IPS DF 6.9 (cell line): ENCODE results near the gene NINL.
"Not testable (repeated sequence)": the region's sequence is repeated elsewhere in the genome, so short reads cannot be mapped to it uniquely, and the experiment has no call there.

Experiments used
- DNase-seq: peaks from one replicate; pipeline ENCODE4 v3.0.0-alpha.2; 2013; ENCODE audit warnings: low read depth, low spot score
- H3K27ac ChIP-seq: one replicate; pipeline ENCODE4 v1.5.1; 2013; ENCODE audit warnings: low read length, control low read depth
- H3K27me3 ChIP-seq: 2 replicates; pipeline ENCODE4 v1.6.1; 2013; ENCODE audit warnings: mild to moderate bottlenecking, low read length; ENCODE audit not compliant: control insufficient read depth, insufficient read depth
- H3K36me3 ChIP-seq: 2 replicates; pipeline ENCODE4 v1.6.1; 2013; ENCODE audit warnings: low read length; ENCODE audit not compliant: control insufficient read depth, insufficient read depth
- H3K4me1 ChIP-seq: 2 replicates; pipeline ENCODE4 v1.6.1; 2013; ENCODE audit warnings: low read length; ENCODE audit not compliant: control insufficient read depth, insufficient read depth
- H3K4me3 ChIP-seq: 2 replicates; pipeline ENCODE4 v1.5.1; 2013; ENCODE audit warnings: mild to moderate bottlenecking, low read length
- H3K9me3 ChIP-seq: 2 replicates; pipeline ENCODE4 v1.6.1; 2013; ENCODE audit warnings: low read length, inconsistent platforms; ENCODE audit not compliant: control insufficient read depth, insufficient read depth
- WGBS: extraction: QIAGEN DNeasy Blood & Tissue Kit; methylation state at CpG from one replicate; pipeline ENCODE4 v1.1.7; 2013; ENCODE audit warnings: mixed read lengths, missing lambda C conversion rate; ENCODE audit not compliant: insufficient read length, insufficient coverage; 5-methylcytosine and 5-hydroxymethylcytosine counted together

Gene NINL

DNA sequence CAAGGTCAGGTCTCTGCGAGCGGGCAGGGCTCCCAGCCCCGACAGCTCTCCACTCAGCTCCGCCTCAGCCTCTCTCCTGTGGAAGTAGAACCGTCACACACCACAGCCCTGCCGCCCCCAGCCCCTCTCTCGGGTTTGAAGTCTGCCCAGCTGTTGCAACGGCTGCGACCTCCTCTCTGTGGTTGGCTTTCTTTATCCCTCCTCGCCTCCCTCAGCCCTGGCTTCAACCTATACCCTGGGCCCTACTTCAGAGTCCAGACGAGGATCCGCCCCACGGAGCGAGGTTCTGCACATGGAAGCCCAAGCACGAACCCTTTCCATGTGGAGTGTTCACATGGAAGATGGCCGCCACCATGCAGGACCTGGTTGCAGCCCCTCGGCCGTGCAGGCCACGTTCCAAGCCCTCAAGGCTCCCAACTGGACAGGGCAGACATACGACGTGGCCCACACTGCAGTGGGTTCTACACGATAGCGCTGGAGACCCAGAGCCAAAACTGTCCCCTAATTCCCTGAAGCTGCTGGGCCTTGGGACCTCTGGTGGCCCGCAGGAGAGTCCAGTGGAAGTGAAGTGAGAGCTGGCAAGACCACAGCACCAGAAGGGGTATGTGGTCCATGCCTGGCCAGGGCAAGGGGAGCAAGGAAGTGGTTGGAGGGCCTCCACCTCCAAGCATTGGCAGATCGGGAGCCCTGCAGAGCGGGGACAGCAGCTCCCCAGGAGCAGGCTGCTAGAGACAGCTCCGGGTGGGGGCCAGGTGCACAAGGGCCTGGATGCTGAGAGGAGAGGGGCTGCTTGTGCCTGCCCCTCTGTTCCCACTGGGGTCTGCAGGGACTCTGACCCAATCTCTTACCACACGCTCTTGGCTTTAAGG lies 108.1 kb downstream of the NINL start:
- Histone ChIP-seq H3K27ac (no peak overlapping the region), H3K36me3 (peaks cover 24% of the 10 kb centered on the region), H3K4me3 (no peak overlapping the region), H3K27me3 (no peaks in the 10 kb centered on the region), H3K9me3 (no peaks in the 10 kb centered on the region), H3K4me1 (no peaks in the 10 kb centered on the region)
- WGBS = no CpG with 5 or more reads among the region's 28 CpGs
- DNase-seq = no peak

DNA sequence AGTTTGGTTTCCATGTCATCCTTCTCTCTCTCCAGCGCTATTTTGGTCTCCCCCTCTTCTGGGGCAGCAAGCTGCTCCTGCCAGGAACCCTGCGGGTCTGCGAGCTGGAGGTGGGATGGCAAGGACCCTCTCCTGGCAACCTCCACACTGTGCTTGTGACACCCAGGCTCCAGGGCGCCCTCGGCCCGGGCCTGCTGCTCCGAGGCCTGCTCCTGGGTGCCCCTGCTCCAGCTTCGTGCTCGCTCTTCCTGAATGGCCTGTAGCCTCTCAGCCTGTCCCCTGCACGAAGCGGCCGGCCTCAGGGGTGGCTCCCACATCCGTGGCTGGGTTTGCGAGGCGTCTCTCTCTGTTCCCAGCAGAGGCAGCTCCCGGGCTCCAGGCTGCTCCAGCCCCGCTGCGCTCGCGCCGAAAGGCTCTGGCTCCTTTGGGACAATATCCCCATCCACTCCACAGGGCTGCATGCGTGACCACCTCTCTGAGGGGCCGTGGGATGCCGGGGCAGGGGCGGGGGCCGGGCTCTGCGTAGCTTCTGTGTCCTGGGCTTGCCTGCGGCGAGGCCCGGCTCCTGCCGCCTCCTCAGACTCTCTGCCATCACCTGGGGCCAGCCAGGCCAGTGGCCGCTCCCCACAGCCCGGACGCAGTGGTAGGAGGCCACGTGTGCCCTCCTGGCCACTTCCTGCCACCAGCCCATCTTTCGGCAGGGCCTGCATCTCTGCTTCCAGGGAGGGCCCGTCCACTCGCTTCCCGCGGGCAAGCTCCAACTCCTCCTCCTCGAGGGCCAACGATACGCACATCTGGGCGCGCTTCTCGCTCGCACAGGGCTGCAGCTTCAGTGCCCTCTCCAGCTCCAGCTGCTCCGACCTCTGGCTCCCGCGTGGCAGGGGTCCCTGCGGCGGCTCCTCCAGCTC lies 109.0 kb downstream of the NINL start:
- Histone ChIP-seq H3K36me3 (peaks cover 24% of the 10 kb centered on the region), H3K27ac (no peak overlapping the region), H3K27me3 (no peaks in the 10 kb centered on the region), H3K4me1 (no peaks in the 10 kb centered on the region), H3K9me3 (no peaks in the 10 kb centered on the region), H3K4me3 (no peak overlapping the region)
- no peak for DNase-seq
- no CpG with 5 or more reads among the region's 52 CpGs for WGBS

DNA sequence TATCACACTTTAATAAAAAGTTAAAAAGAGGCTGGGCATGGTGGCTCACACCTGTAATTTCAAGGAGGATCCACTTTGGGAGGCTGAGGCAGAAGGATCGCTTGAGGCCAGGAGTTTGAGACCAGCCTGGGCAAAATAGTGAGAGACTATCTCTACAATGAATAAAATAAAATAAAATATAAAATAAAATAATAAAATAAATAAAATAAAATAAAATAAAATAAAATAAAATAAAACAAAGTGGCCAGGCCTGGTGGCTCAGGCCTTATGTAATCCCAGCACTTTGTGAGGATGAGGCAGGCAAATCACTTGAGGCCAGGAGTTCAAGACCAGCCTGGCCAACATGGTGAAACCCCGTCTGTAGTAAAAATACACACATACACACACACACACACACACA lies 112.0 kb downstream of the NINL start:
- not testable (repeated sequence) for H3K27ac ChIP-seq, H3K27me3 ChIP-seq, H3K9me3 ChIP-seq, H3K4me3 ChIP-seq, DNase-seq, H3K4me1 ChIP-seq
- WGBS = no CpG with 5 or more reads among the region's 2 CpGs
- H3K36me3 ChIP-seq = peaks cover 22% of the 10 kb centered on the region

DNA sequence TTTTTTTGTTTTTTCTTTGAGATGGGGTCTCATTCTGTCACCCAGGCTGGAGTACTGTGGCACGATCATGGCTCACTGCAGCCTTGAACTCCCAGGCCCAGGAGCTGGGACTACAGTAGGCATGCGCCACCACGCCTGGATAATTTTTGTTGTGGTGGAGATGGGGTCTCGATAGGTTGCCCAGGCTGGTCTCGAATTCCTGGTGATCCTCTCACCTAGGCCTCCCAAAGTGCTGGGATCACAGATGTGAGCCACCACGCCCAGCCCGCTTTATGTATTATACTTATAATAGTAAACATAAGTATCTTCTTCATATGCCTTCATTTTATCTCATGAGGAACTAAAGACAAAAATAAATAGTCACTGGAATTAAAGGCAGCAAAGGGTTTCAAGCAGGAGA lies 114.3 kb downstream of the NINL start:
- no CpG with 5 or more reads among the region's 7 CpGs for WGBS

DNA sequence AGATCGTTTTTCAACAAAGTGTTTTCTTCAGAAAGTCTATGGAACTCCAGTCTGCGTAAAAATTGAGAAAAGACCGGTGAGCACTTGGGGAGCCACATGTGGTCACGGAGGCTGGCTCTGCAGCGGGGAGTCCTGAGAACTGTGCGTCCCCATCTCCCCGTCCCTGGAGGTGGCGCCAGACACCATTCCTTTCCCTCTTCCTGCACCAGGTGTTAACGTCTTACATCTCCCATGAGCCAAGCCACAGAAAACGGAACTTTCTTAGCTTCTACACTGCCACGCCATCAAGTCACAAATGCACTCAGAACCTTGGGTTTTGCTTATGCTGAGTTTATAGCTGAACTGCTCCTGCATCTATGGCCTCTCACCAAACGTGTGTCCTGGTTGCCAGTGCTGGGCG lies 115.3 kb downstream of the NINL start:
- no peak overlapping the region for H3K4me3 ChIP-seq
- DNase-seq = peak; percentile 47
- no peaks in the 10 kb centered on the region for H3K27me3 ChIP-seq
- H3K36me3 ChIP-seq = peaks cover 20% of the 10 kb centered on the region
- H3K27ac ChIP-seq = no peak overlapping the region
- WGBS = no CpG with 5 or more reads among the region's 13 CpGs
- H3K4me1 ChIP-seq = no peaks in the 10 kb centered on the region
- H3K9me3 ChIP-seq = no peaks in the 10 kb centered on the region

More for the DNA sequence above, 114.3 kb downstream of the NINL start:
- H3K27ac ChIP-seq = no peak overlapping the region
- H3K4me3 ChIP-seq = no peak overlapping the region
- H3K27me3 ChIP-seq = no peaks in the 10 kb centered on the region
- no peaks in the 10 kb centered on the region for H3K9me3 ChIP-seq
- peaks cover 24% of the 10 kb centered on the region for H3K36me3 ChIP-seq
- no peaks in the 10 kb centered on the region for H3K4me1 ChIP-seq
- no peak for DNase-seq

DNA sequence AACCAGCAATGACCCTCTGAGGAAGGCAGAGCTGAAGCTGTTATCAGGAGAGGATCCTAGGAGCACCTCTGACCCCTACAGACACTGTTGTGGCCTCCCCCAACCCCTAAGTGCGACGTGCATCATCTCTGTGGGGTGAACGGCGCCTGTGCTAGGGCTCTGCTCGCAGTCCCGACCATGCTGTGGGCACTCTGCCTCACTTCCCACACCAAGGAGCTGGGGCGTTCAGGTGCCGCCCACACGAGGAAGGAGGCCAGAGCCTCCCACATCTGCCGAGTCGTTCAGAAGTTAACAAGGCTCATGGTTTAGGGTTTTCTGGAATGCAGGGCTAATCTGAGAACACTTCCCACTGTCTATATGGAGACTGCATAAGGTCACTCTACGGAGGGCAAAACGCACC lies 115.8 kb downstream of the NINL start:
- no peak overlapping the region for H3K27ac ChIP-seq
- DNase-seq = no peak
- no peaks in the 10 kb centered on the region for H3K9me3 ChIP-seq
- H3K27me3 ChIP-seq = no peaks in the 10 kb centered on the region
- no peak overlapping the region for H3K4me3 ChIP-seq
- H3K36me3 ChIP-seq = peaks cover 25% of the 10 kb centered on the region
- WGBS = no CpG with 5 or more reads among the region's 13 CpGs
- no peaks in the 10 kb centered on the region for H3K4me1 ChIP-seq

DNA sequence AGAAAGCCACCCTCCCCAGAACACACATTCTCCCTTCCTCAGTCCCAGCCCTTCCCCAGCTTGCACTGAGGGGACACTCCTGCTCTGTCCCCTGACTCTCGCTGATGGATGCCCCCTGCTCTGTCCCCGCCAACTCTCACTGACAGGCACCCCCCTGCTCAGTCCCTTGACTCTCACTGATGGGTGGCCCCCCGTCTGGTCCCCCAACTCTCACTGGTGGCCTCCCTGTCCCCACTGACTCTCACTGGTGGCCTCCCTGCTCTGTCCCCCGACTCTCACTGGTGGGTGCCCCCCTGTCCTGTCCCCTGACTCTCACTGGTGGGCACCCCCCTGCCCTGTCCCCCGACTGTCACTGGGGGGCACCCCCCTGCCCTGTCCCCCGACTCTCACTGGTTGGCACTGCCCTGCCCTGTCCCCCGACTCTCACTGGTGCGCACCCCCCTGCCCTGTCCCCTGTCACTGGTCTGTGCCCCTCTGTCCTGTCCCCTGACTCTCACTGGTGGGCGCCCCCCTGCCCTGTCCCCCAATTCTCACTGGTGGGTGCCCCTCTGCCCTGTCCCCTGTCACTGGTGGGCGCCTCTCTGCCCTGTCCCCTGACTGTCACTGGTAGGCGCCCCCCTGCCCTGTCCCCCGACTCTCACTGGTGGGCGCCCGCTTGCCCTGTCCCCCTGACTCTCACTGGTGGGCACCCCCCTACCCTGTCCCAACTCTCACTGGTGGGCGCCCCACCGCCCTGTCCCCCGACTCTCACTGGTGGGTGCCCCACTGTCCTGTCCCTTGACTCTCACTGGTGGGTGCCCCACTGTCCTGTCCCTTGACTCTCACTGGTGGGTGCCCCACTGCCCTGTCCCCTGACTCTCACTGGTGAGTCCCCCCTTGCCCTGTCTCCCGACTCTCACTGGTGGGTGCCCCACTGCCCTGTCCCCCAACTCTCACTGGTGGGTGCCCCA lies 116.9 kb downstream of the NINL start:
- no peak overlapping the region for H3K4me3 ChIP-seq
- no peaks in the 10 kb centered on the region for H3K9me3 ChIP-seq
- H3K27me3 ChIP-seq = no peaks in the 10 kb centered on the region
- no peaks in the 10 kb centered on the region for H3K4me1 ChIP-seq
- WGBS = no CpG with 5 or more reads among the region's 18 CpGs
- no peak for DNase-seq
- H3K27ac ChIP-seq = no peak overlapping the region
- H3K36me3 ChIP-seq = peaks cover 28% of the 10 kb centered on the region

DNA sequence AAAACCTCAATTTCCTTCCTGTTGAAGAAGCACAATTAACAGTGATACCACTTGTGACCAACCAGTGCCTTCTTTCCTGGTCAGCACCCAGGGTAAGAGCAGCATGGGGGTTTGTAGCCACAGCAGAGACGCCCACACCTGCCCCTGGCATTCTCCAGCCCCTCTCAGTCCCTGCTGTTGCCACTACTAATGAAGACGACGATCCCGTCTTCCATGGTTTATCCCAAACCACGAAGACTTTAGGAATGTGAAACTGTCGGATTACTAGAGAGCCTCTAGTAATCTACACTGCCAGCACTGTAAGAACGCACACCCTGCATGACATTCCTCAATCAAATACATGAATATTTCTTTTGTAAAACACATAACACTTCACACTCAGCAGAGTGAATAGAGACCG lies 117.9 kb downstream of the NINL start:
- Histone ChIP-seq H3K9me3 (no peaks in the 10 kb centered on the region), H3K36me3 (peaks cover 30% of the 10 kb centered on the region), H3K4me3 (no peak overlapping the region), H3K4me1 (no peaks in the 10 kb centered on the region), H3K27ac (no peak overlapping the region), H3K27me3 (no peaks in the 10 kb centered on the region)
- WGBS = no CpG with 5 or more reads among the region's 8 CpGs
- no peak for DNase-seq

DNA sequence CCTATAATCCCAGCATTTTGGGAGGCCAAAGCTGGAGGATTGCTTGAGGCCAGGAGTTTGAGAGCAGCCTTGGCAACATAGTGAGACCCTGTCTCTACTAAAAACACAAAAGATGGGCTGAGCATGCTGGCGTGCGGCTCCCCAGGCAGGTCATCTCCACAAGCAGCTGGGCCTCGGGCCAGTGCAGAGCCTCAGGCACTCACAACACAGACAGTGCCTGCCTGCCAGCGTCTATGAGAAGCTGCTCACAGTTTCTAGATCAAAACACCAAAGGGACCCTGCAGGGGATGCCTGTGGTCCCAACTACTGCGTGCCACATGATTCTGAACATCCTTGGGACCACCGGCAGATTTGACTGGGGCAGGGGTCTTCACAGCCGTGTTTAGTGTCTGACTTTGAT lies 118.5 kb downstream of the NINL start:
- Histone ChIP-seq H3K27ac (no peak overlapping the region), H3K4me1 (no peaks in the 10 kb centered on the region), H3K4me3 (no peak overlapping the region), H3K27me3 (no peaks in the 10 kb centered on the region), H3K36me3 (peaks cover 30% of the 10 kb centered on the region), H3K9me3 (no peaks in the 10 kb centered on the region)
- DNase-seq = no peak
- WGBS = no CpG with 5 or more reads among the region's 7 CpGs
